ENCODE data around the gene ATP5IF1.

- TF ChIP-seq CTCF (IDR thresholded peaks at IDR 0.05; ENCODE audit: low read length) (no peak), EZH2 (optimal IDR thresholded peaks at IDR 0.05; ENCODE audit: low read depth, low read length) (no peak)
Observed at GRCh38 chr1:28229089-28229488, 6.8 kb upstream of the ATP5IF1 start.
